ELF-1 (cell line): ENCODE measurements around the gene FEM1A.

Experiments used
- DNase-seq: peaks from one replicate; pipeline ENCODE4 v3.0.0-alpha.2; 2016; ENCODE audit warnings: low read depth, low spot score

The FEM1A gene

GRCh38 chr19:4847190-4847973, 55.8 kb downstream of the FEM1A start:
- no peak for DNase-seq

- no peak for DNase-seq
Measured at GRCh38 chr19:4849019-4849418, 57.5 kb downstream of the FEM1A start.
